Middle frontal gyrus (tissue), 1 donor: Measurements from ENCODE around the gene CBX1.

Experiments
- DNase-seq: peaks from one replicate; pipeline ENCODE4 v3.0.0-alpha.2; 2015; ENCODE audit warnings: low spot score; ENCODE audit errors: extremely low spot score

The CBX1 gene

GRCh38 chr17:48027322-48027981 is 73.8 kb downstream of the CBX1 start:
- no peak for DNase-seq

DNA sequence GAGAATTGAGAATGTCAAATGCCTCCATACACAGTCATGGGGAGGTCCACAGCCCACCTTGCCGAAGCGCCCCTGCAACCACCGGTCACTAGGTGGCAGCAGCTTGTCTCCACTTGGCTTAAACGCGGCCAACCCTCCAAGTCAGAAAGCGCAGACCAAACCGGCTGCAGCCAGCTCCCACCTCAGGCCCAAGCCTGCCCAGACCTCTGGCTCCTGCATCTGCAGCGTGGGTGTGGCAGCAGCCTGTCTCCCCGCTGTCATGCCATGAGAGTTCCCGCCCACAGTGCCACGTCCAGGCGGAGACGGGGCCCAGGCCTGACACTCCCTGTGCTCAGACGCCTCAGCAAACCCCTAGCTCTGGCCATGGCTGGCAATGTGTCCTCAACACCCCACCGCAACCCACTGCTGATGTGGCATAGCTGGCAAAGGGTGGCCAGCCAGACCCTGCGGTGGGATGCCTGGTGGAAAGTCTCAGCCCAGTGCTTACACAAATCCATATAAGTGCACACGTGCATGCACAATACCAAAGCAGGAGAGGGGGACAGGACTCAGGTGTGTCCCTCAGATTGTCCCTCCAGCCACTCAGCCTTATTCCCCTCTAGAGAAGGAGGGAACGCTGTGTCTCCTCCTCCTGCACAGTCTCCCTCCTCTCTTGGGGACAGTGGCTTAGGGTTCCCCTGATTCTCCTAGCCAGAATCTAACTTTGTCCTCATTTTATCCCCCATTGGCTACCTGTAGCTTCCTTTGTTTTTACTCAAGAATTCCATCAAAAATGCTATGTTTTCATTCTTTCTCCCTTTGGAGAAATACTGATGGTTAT is 74.6 kb downstream of the CBX1 start:
- peak; percentile 74 for DNase-seq

DNA sequence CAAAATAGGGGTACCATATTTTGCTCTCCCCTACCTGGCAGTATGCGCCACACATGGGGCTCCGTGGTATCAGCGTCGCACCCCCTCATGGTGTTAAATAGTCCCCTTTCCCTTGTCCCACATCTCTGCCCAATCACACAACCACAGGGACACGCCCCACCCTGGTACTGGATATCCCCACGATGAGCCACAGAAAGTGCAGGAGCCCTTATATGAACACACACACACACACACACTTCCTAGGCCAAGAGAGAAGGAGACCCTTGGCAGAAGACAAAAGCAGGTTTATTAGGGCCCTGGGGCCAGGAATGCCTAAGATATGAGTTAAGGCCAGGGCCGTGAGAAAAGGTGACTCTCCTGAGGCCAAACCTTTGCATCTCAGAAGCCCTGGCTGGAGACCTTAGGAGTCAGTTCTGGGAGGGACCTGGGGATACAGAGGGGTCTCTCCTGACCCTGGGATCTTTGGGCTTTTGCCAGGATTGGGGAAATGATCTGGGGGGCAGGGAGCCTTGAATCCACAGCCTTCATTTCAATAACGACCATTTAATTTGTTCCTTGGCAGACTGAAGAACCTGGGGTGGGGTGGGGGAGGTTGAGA is 75.3 kb downstream of the CBX1 start:
- no peak for DNase-seq

- DNase-seq, result peak; percentile 93
Measured at GRCh38 chr17:48025040-48025903, 76.0 kb downstream of the CBX1 start.

GRCh38 chr17:48024149-48025039 is 76.9 kb downstream of the CBX1 start:
- no peak for DNase-seq

DNA sequence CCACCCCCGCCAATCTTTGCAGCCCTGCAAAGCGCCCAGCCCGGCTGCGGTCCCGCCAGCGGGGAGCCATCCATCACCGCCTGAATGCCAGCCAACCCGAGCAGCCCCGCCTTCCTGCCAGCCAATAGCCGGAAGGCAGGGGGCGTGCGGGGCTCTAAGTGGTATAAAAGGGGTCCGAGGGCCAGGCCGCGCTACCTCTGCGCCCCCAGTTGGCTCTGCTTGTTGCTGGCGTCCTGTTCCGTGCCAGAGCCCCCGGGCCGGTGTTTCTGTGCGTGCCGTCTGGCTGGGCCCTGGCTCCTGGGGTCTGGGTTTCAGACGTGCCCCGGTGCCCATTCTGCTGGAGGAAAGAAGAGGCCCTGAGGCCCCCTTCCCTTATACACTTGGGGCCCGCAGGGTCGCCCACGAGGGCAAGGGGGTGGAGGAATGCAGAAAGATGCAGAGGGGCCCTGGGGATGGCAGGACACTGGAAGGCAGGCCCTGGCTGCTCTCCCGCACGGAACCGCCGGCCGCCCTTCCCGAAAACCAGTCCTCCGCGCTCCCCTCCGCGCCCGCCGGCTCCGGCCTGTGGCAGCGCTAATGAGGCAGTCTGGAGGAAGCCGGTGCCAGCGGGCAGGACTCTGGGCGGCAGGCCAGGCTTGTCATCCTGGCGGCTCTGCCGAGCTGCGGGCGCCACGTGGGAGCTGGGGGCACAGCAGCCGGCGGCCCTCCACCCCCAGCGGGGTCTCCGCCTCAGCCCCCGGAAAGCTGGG is 77.7 kb downstream of the CBX1 start:
- DNase-seq, result peak; percentile 68

- no peak for DNase-seq
Measured at GRCh38 chr17:48022901-48023300, 78.4 kb downstream of the CBX1 start.

GRCh38 chr17:48021934-48022333 is 79.3 kb downstream of the CBX1 start:
- no peak for DNase-seq
